HepG2 (cell line): ENCODE measurements around the gene ZNF84. TPM values are rescaled to one million over a fixed set of nuclear protein-coding genes. Genes with fewer than 3 reads are reported as not detected.
A peak's percentile ranks its signal among the peaks of the same experiment; 100 is the strongest.

Experiments used
- FOXM1 ChIP-seq: sonication (generic); formaldehyde crosslinking; IDR thresholded peaks from 2 replicates; pipeline ENCODE4 v1.5.0; 2020; ENCODE audit warnings: missing genetic modification reagents
- HNRNPL ChIP-seq: fragments of 200-400 bp; formaldehyde crosslinking; IDR thresholded peaks from 2 replicates; pipeline ENCODE4 v1.6.1; 2017; ENCODE audit warnings: mild to moderate bottlenecking, low read depth, low read length
- IKZF4 ChIP-seq: sonication (generic); formaldehyde crosslinking; IDR thresholded peaks from 2 replicates; pipeline ENCODE4 v1.5.1; 2020; ENCODE audit warnings: borderline replicate concordance, mild to moderate bottlenecking, low read depth, missing genetic modification reagents; ENCODE audit errors: not compliant biosample characterization
- KLF6 ChIP-seq: IDR thresholded peaks from 2 replicates; pipeline ENCODE4 v1.8.0; 2016; ENCODE audit warnings: missing biosample characterization, missing genetic modification reagents
- NR3C1 ChIP-seq: sonication (generic); formaldehyde crosslinking; IDR thresholded peaks from 2 replicates; pipeline ENCODE4 v1.4.0; 2020; ENCODE audit warnings: missing genetic modification reagents
- PRMT3 ChIP-seq: sonication (generic); formaldehyde crosslinking; IDR thresholded peaks from 2 replicates; pipeline ENCODE4 v1.8.1; 2022; ENCODE audit warnings: low read depth, mild to moderate bottlenecking, moderate library complexity, missing genetic modification reagents, borderline replicate concordance
- RBFOX2 ChIP-seq: fragments of 200-400 bp; formaldehyde crosslinking; IDR thresholded peaks from 2 replicates; pipeline ENCODE4 v1.6.1; 2017; ENCODE audit warnings: low read depth, mild to moderate bottlenecking, low read length
- SALL2 ChIP-seq: sonication (generic); formaldehyde crosslinking; IDR thresholded peaks from 2 replicates; pipeline ENCODE4 v1.8.1; 2023; ENCODE audit warnings: mild to moderate bottlenecking, missing genetic modification reagents, inconsistent platforms
- SOX5 ChIP-seq: IDR thresholded peaks from 2 replicates; pipeline ENCODE4 v1.6.1; 2016; ENCODE audit warnings: borderline replicate concordance
- ZNF12 ChIP-seq: sonication (generic); formaldehyde crosslinking; IDR thresholded peaks from 2 replicates; pipeline ENCODE4 v1.5.0; 2020; ENCODE audit warnings: missing genetic modification reagents
- ZNF3 ChIP-seq: IDR thresholded peaks from 2 replicates; pipeline ENCODE4 v1.7.0; 2017; ENCODE audit warnings: inconsistent platforms
- ZNF451 ChIP-seq: sonication (generic); formaldehyde crosslinking; IDR thresholded peaks from 2 replicates; pipeline ENCODE4 v1.5.0; 2020; ENCODE audit warnings: mild to moderate bottlenecking, missing genetic modification reagents
- ZNF7 ChIP-seq: IDR thresholded peaks from 2 replicates; pipeline ENCODE4 v1.6.1; 2016; ENCODE audit warnings: missing biosample characterization, missing genetic modification reagents
- ZSCAN12 ChIP-seq: sonication (generic); formaldehyde crosslinking; IDR thresholded peaks from 2 replicates; pipeline ENCODE4 v1.9.0; 2021; ENCODE audit warnings: mild to moderate bottlenecking, missing genetic modification reagents
- polyA plus RNA-seq, 8 experiments: library from polyadenylated mRNA; depleted of rRNA in 3 of 8; stranded (reverse) in 7 of 8; unstranded in 1 of 8; fragments of >200 nt; fragmentation: Illumina TruSeq in 4 of 8; extraction: Trizol in 4 of 8; gene quantifications; 2 replicates each; pipeline versions ENCODE4 v1.2.1 to v1.2.3, GENCODE V29; 2011 to 2016; ENCODE audit warnings: low read depth in 4 of 8, missing spikeins in 1 of 8, mixed read lengths in 1 of 8; ENCODE audit not compliant: insufficient read depth in 1 of 8
- total RNA-seq, 5 experiments: library from RNA; depleted of rRNA; stranded (reverse); fragments of >200 nt; fragmentation: Illumina TruSeq; extraction: Trizol; gene quantifications; 2 replicates each; pipeline ENCODE4 v1.2.3, GENCODE V29; 2016; ENCODE audit warnings: low read depth in 1 of 5
- TF ChIP-seq, protein P1 (sequence below): sonication (generic); formaldehyde crosslinking; IDR thresholded peaks from 2 replicates; pipeline ENCODE4 v1.4.0; 2020; ENCODE audit warnings: mild to moderate bottlenecking, missing genetic modification reagents
- TF ChIP-seq, protein P2 (sequence below): sonication (generic); formaldehyde crosslinking; IDR thresholded peaks from 2 replicates; pipeline ENCODE4 v1.4.0; 2020; ENCODE audit warnings: missing genetic modification reagents, borderline replicate concordance
- TF ChIP-seq, protein P3 (sequence below): sonication (generic); formaldehyde crosslinking; IDR thresholded peaks from 2 replicates; pipeline ENCODE4 v1.4.0; 2020; ENCODE audit warnings: missing genetic modification reagents

Gene ZNF84
- total and polyA plus RNA-seq, 2 of the 13 experiments (the other 11 are each of a cell fraction or from before 2014, with no cell fraction given): 15.5 to 21.8 TPM

DNA sequence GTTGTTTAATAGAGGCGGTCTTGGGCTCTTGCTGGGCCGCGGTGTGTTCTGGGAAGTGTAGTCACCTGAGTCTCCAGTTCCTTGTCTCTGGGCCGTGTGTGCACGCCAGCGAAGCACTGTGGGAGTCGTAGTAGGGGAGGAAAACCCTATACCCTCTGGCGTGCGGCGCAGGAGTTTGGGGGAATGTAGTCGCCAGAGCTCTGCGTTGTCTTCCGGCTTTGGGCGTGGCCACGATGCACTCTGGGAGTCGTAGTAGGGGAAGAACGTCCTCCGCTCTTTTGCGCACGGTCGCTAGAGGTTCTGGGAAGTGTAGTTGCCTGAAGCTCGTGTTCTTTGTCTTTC lies 42.7 kb downstream of the ZNF84 start (continued):
- no peak for TF ChIP-seq IKZF4 (CRISPR knock-in tag)
- 0 out of 2 replicates have a peak, but pooled peaks have one; percentile 8 for TF ChIP-seq FOXM1 (CRISPR knock-in tag)
- peak; percentile 38; the same call in 1 of the 2 replicates for TF ChIP-seq SOX5 (CRISPR knock-in tag)
- no peak for TF ChIP-seq RBFOX2
- TF ChIP-seq SALL2 (CRISPR knock-in tag): no peak
- TF ChIP-seq ZSCAN12 (CRISPR knock-in tag): no peak
- TF ChIP-seq ZNF451 (CRISPR knock-in tag): no peak
- no peak for TF ChIP-seq NR3C1 (CRISPR knock-in tag)
- no peak for TF ChIP-seq PRMT3
- TF ChIP-seq ZNF3: no peak
- no peak for TF ChIP-seq HNRNPL
- no peak for TF ChIP-seq KLF6 (CRISPR knock-in tag)
- TF ChIP-seq, protein P1, sequence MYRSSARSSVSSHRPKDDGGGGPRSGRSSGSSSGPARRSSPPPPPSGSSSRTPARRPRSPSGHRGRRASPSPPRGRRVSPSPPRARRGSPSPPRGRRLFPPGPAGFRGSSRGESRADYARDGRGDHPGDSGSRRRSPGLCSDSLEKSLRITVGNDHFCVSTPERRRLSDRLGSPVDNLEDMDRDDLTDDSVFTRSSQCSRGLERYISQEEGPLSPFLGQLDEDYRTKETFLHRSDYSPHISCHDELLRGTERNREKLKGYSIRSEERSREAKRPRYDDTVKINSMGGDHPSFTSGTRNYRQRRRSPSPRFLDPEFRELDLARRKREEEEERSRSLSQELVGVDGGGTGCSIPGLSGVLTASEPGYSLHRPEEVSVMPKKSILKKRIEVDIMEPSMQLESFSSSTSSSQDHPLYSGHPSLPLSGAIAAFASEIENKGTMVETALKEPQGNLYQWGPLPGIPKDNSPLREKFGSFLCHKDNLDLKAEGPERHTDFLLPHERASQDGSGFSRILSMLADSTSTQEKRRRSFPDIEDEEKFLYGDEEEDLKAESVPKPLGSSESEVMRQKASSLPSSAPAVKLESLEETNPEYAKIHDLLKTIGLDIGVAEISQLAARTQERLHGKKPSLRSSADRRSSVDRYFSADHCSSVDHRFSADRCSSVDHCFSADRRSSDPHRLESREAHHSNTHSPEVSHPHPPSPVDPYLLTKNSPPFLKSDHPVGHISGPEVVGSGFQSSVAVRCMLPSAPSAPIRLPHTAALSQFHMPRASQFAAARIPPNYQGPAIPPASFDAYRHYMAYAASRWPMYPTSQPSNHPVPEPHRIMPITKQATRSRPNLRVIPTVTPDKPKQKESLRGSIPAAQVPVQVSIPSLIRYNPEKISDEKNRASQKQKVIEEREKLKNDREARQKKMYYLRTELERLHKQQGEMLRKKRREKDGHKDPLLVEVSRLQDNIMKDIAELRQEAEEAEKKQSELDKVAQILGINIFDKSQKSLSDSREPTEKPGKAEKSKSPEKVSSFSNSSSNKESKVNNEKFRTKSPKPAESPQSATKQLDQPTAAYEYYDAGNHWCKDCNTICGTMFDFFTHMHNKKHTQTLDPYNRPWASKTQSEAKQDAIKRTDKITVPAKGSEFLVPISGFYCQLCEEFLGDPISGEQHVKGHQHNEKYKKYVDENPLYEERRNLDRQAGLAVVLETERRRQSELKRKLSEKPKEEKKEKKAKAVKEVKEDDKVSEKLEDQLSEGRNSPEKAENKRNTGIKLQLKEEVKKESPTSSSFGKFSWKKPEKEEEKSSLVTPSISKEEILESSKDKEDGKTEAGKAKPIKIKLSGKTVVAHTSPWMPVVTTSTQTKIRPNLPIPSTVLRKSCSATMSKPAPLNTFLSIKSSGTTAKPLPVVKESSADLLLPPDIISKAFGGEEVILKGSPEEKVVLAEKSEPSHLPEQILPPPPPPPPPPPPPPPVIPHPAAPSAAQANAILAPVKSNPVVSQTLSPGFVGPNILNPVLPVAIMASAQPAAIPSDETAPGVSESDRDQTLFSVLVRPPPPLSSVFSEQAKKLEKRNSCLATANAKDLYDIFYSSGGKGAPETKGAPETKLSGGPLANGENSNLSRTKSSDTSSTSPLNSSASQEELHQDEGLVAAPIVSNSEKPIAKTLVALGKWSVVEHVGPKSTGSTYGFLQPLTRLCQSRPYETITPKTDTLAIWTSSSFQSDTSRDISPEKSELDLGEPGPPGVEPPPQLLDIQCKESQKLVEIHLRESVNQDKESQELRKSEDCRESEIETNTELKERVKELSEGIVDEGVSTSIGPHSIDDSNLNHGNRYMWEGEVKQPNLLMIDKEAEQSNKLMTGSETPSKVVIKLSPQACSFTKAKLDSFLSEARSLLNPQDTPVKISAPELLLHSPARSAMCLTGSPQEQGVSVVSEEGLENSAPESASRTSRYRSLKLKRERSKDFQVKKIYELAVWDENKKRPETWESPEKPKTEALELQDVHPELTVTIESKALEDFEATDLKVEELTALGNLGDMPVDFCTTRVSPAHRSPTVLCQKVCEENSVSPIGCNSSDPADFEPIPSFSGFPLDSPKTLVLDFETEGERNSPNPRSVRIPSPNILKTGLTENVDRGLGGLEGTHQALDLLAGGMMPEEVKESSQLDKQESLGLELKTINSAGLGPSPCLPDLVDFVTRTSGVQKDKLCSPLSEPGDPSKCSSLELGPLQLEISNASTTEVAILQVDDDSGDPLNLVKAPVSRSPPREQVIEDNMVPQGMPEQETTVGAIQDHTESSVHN (CRISPR knock-in tag): 0 out of 2 replicates have a peak, but pooled peaks have one; percentile 18
- TF ChIP-seq, protein P2, sequence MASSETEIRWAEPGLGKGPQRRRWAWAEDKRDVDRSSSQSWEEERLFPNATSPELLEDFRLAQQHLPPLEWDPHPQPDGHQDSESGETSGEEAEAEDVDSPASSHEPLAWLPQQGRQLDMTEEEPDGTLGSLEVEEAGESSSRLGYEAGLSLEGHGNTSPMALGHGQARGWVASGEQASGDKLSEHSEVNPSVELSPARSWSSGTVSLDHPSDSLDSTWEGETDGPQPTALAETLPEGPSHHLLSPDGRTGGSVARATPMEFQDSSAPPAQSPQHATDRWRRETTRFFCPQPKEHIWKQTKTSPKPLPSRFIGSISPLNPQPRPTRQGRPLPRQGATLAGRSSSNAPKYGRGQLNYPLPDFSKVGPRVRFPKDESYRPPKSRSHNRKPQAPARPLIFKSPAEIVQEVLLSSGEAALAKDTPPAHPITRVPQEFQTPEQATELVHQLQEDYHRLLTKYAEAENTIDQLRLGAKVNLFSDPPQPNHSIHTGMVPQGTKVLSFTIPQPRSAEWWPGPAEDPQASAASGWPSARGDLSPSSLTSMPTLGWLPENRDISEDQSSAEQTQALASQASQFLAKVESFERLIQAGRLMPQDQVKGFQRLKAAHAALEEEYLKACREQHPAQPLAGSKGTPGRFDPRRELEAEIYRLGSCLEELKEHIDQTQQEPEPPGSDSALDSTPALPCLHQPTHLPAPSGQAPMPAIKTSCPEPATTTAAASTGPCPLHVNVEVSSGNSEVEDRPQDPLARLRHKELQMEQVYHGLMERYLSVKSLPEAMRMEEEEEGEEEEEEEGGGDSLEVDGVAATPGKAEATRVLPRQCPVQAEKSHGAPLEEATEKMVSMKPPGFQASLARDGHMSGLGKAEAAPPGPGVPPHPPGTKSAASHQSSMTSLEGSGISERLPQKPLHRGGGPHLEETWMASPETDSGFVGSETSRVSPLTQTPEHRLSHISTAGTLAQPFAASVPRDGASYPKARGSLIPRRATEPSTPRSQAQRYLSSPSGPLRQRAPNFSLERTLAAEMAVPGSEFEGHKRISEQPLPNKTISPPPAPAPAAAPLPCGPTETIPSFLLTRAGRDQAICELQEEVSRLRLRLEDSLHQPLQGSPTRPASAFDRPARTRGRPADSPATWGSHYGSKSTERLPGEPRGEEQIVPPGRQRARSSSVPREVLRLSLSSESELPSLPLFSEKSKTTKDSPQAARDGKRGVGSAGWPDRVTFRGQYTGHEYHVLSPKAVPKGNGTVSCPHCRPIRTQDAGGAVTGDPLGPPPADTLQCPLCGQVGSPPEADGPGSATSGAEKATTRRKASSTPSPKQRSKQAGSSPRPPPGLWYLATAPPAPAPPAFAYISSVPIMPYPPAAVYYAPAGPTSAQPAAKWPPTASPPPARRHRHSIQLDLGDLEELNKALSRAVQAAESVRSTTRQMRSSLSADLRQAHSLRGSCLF: no peak
- 0 out of 2 replicates have a peak, but pooled peaks have one; percentile 11 for TF ChIP-seq ZNF12 (CRISPR knock-in tag)
- TF ChIP-seq ZNF7: no peak
- TF ChIP-seq, protein P3, sequence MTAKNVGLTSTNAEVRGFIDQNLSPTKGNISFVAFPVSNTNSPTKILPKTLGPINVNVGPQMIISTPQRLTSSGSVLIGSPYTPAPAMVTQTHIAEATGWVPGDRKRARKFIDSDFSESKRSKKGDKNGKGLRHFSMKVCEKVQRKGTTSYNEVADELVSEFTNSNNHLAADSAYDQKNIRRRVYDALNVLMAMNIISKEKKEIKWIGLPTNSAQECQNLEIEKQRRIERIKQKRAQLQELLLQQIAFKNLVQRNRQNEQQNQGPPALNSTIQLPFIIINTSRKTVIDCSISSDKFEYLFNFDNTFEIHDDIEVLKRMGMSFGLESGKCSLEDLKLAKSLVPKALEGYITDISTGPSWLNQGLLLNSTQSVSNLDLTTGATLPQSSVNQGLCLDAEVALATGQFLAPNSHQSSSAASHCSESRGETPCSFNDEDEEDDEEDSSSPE (CRISPR knock-in tag): no peak
